Spleen (tissue), 11 donors: ENCODE results near the gene C19orf53. TPM values are rescaled to one million over a fixed set of nuclear protein-coding genes. Genes with fewer than 3 reads are reported as not detected.

Source experiments
- DNase-seq: peaks from one replicate; pipeline ENCODE4 v3.0.0-alpha.2; 2020
- H3K27ac ChIP-seq, 8 donors: fragments of 200-600 bp; sonication (generic) in 7 of 8; 1 replicate in 4 of 8; 2 replicates in 4 of 8; pipeline versions ENCODE4 v1.5.0 to v1.8.0; 2016 to 2021; ENCODE audit warnings: inconsistent platforms in 4 of 8, mild to moderate bottlenecking in 4 of 8, moderate library complexity in 1 of 8
- H3K27me3 ChIP-seq, 7 donors: fragments of 200-600 bp; sonication (generic) in 6 of 7; replicated peaks in 1 of 7; 1 replicate in 4 of 7; 2 replicates in 3 of 7; pipeline versions ENCODE4 v1.5.0 to v1.8.0; 2016 to 2021; ENCODE audit warnings: inconsistent platforms in 3 of 7, mild to moderate bottlenecking in 1 of 7
- H3K36me3 ChIP-seq, 6 donors: fragments of 200-600 bp; sonication (generic) in 5 of 6; 1 replicate in 4 of 6; 2 replicates in 2 of 6; pipeline versions ENCODE4 v1.5.0 to v1.8.0; 2016 to 2021; ENCODE audit warnings: inconsistent platforms in 2 of 6
- H3K4me1 ChIP-seq, 6 donors: fragments of 200-600 bp; sonication (generic) in 5 of 6; 1 replicate in 3 of 6; 2 replicates in 3 of 6; pipeline versions ENCODE4 v1.5.0 to v1.8.0; 2016 to 2021; ENCODE audit warnings: inconsistent platforms in 3 of 6
- H3K4me3 ChIP-seq, 8 donors: fragments of 200-600 bp; sonication (generic) in 7 of 8; 1 replicate in 4 of 8; 2 replicates in 4 of 8; pipeline versions ENCODE4 v1.5.0 to v1.8.0; 2016 to 2021; ENCODE audit warnings: inconsistent platforms in 4 of 8, mild to moderate bottlenecking in 4 of 8, moderate library complexity in 2 of 8
- H3K9me3 ChIP-seq, 8 donors: fragments of 200-600 bp; sonication (generic) in 7 of 8; 1 replicate in 4 of 8; 2 replicates in 4 of 8; pipeline versions ENCODE4 v1.5.0 to v1.8.0; 2016 to 2021; ENCODE audit warnings: inconsistent platforms in 4 of 8
- CTCF ChIP-seq, 11 experiments: fragments of 200-600 bp in 7 of 11; fragments of 450-650 bp in 4 of 11; sonication (generic) in 4 of 11; IDR thresholded peaks in 8 of 11; conservative IDR thresholded peaks in 3 of 11; 1 replicate in 7 of 11; 2 replicates in 4 of 11; pipeline versions ENCODE4 v1.4.0 to v1.8.0; 2016 to 2021; ENCODE audit warnings: antibody characterized with exemption in 11 of 11, inconsistent platforms in 4 of 11, mild to moderate bottlenecking in 1 of 11
- POLR2A ChIP-seq, 3 donors: fragments of 450-650 bp; IDR thresholded peaks; one replicate each; pipeline ENCODE4 v1.5.1; 2017; ENCODE audit warnings: antibody characterized with exemption in 3 of 3, mild to moderate bottlenecking in 1 of 3
- POLR2AphosphoS5 ChIP-seq, 3 donors: sonication (generic); formaldehyde crosslinking; IDR thresholded peaks; one replicate each; pipeline ENCODE4 v1.5.1; 2017; ENCODE audit warnings: antibody characterized with exemption in 3 of 3
- WGBS, 5 donors: extraction: QIAGEN DNeasy Blood & Tissue Kit in 3 of 5; methylation state at CpG; one replicate each; pipeline versions ENCODE4 v1.1.5 to v1.1.7; 2013 to 2018; 5-methylcytosine and 5-hydroxymethylcytosine counted together
- intact Hi-C: fragments of 100-400 bp; cut with DNase I; formaldehyde crosslinking; loops from one replicate; pipeline ENCODE4 v1.15.0; 2023; ENCODE audit warnings: low total_unique reads
- polyA plus RNA-seq, 3 donors: library from polyadenylated mRNA; stranded (reverse); fragments of 200-250 nt; gene quantifications; one replicate each; pipeline ENCODE4 v1.2.1, GENCODE V29; 2013
- total RNA-seq, 7 donors: library from RNA; depleted of rRNA in 3 of 7; stranded (reverse); fragments of >200 nt in 3 of 7; fragmentation: NEBNext Ultra II Directional in 4 of 7; extraction: Animal tissue kit (Norgen Biotek cat#: 25700) in 4 of 7; gene quantifications; one replicate each; pipeline versions ENCODE4 v1.1.0 to v1.2.1, GENCODE V29; 2016 to 2021
- donor health status: healthy with polysubstance abuse.
- donor health status: DM: no; HTN: no; CAD: no; lungs with moderate emphysema.
- donor health status: DM: no; HTN: no; CAD: no.
- donor health status: Bipolar disorder and iron deficiency.
- donor health status: healthy.
- donor health status: DM: no; HTN: no; CAD: no.
- donor health status: DM: yes; HTN: yes; CAD: no.

C19orf53 gene
- total and polyA plus RNA-seq, 10 donors = 39.6 to 190 (median 107) TPM

DNA sequence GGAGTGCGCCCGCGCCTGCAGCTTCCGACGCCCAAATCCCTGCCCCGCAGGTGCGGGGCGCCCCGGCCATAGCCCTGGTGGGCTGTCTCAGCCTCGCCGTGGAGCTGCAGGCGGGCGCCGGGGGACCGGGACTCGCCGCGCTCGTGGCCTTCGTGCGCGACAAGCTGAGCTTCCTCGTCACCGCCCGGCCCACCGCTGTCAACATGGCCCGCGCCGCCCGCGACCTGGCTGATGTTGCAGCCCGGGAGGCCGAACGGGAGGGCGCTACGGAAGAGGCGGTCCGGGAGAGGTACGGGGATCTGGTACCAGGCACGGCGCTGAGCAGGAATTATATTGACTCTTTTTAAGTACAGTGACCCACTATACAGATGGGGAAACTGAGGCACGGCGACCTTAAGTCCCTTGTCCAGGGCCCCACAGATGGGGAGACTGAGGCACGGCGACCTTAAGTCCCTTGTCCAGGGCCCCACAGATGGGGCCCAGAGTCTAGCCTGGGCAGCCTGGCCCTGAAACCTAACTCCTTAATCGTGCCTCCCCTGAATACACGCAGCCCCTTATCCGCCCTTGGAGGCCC, 9.3 kb upstream of the C19orf53 start:
- Histone ChIP-seq H3K27ac (peak overlapping the region in 6 of 8 donors; percentile 69 to 83 (median 78)), H3K4me3 (peak overlapping the region; percentile 62 to 93 (median 81)), H3K36me3 (peaks cover 0 to 68% (median 50%) of the 10 kb centered on the region in 6 donors), H3K4me1 (peaks cover 5 to 33% (median 23%) of the 10 kb centered on the region in 6 donors), H3K27me3 (no peaks in the 10 kb centered on the region), H3K9me3 (no peaks in the 10 kb centered on the region)
- peak; percentile 89 for DNase-seq
- intact Hi-C loops = no loop called here
- WGBS, 5 donors = 1 to 5% (median 2%) methylated on average over 8 to 48 of the region's 48 CpGs
- no peak for TF ChIP-seq POLR2AphosphoS5 (IDR thresholded peaks at IDR 0.05)
- no peak for TF ChIP-seq POLR2A (IDR thresholded peaks at IDR 0.05)
- TF ChIP-seq CTCF (IDR thresholded peaks at IDR 0.05 in 8 of 11, conservative IDR thresholded peaks at IDR 0.05 in 3 of 11) = no peak

DNA sequence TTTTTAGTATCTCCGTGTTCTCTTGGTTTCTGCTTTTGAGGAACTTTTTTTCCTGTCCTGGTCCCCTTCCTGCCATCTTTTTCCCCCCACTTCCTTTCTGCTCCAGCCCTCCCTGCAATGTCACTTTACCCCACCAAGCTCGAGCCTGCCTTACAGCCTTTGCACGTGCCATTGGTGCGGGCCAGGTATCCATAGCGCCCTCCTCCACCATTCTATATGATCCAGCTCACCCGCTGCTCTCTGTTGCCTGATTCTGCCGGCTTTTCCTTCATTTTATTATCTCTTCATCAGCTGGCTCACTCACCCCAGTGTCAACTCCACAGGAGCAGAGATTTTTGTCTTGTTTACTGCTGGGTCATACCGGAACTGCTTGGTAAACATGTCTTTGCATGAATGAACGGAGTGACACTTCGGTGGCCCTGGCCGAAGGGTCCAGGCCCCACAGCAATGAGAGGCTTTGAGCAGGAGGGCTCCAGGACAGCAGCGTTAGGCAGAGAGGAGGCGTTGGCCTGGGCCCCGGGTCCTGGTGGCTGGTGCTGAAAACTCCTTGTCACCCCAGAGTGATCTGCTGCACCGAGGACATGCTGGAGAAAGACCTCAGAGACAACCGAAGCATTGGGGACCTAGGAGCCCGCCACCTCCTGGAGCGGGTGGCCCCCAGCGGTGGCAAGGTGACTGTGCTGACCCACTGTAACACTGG, 8.7 kb upstream of the C19orf53 start:
- DNase-seq = no peak
- TF ChIP-seq POLR2AphosphoS5 (IDR thresholded peaks at IDR 0.05) (no peak), POLR2A (IDR thresholded peaks at IDR 0.05) (no peak), CTCF (IDR thresholded peaks at IDR 0.05 in 8 of 11, conservative IDR thresholded peaks at IDR 0.05 in 3 of 11) (no peak)
- 56 to 70% (median 62%) methylated on average over 15 to 19 of the region's 19 CpGs for WGBS, 5 donors
- Histone ChIP-seq H3K4me3 (peak overlapping the region; percentile 62 to 93 (median 81)), H3K27ac (peak overlapping the region in 6 of 8 donors; percentile 69 to 83 (median 78)), H3K27me3 (no peaks in the 10 kb centered on the region), H3K36me3 (peaks cover 0 to 68% (median 50%) of the 10 kb centered on the region in 6 donors), H3K9me3 (no peaks in the 10 kb centered on the region), H3K4me1 (peaks cover 5 to 33% (median 23%) of the 10 kb centered on the region in 6 donors)
- intact Hi-C loops = no loop called here

- H3K9me3 ChIP-seq = no peaks in the 10 kb centered on the region
- no peak overlapping the region for H3K27ac ChIP-seq
- intact Hi-C loops = no loop called here
- DNase-seq = no peak
- 93 to 97% (median 94%) methylated on average over 3 of the region's 3 CpGs for WGBS, 5 donors
- no peak overlapping the region for H3K4me3 ChIP-seq
- H3K27me3 ChIP-seq = no peaks in the 10 kb centered on the region
- H3K4me1 ChIP-seq = peaks cover 5 to 33% (median 23%) of the 10 kb centered on the region in 6 donors
- no peak for TF ChIP-seq CTCF (IDR thresholded peaks at IDR 0.05 in 8 of 11, conservative IDR thresholded peaks at IDR 0.05 in 3 of 11)
- TF ChIP-seq POLR2A (IDR thresholded peaks at IDR 0.05) = no peak
- peaks cover 0 to 68% (median 50%) of the 10 kb centered on the region in 6 donors for H3K36me3 ChIP-seq
These were observed 8.2 kb upstream of the C19orf53 start for GRCh38 chr19:13766095-13766481.

DNA sequence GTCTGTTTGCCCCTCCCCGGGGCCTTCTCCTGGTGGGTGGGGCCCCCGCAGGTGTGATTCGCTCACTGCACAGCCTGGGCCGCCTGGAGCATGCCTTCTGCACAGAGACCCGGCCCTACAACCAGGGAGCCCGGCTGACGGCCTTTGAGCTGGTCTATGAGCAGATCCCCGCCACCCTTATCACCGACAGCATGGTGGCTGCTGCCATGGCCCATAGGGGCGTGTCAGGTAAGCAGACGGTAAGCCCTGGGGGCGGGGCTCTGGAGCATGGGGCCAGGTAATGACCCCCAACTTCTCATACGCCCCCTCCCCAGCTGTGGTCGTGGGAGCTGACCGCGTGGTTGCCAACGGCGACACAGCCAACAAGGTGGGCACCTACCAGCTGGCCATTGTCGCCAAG, 5.7 kb upstream of the C19orf53 start:
- Histone ChIP-seq H3K27ac (no peak overlapping the region), H3K4me3 (no peak overlapping the region), H3K9me3 (no peaks in the 10 kb centered on the region), H3K4me1 (peaks cover 5 to 28% (median 21%) of the 10 kb centered on the region in 6 donors), H3K36me3 (peaks cover 0 to 65% (median 41%) of the 10 kb centered on the region in 6 donors), H3K27me3 (no peaks in the 10 kb centered on the region)
- no peak for TF ChIP-seq CTCF (IDR thresholded peaks at IDR 0.05 in 8 of 11, conservative IDR thresholded peaks at IDR 0.05 in 3 of 11)
- no peak for TF ChIP-seq POLR2AphosphoS5 (IDR thresholded peaks at IDR 0.05)
- TF ChIP-seq POLR2A (IDR thresholded peaks at IDR 0.05) = no peak
- no peak for DNase-seq
- 88 to 96% (median 94%) methylated on average over 12 to 19 of the region's 19 CpGs for WGBS, 5 donors
- intact Hi-C loops = no loop called here
